H1 (cell line): ENCODE data around the gene CAPN3. TPM values are rescaled to one million over a fixed set of nuclear protein-coding genes. Genes with fewer than 3 reads are reported as not detected.
A peak's percentile ranks its signal among the peaks of the same experiment; 100 is the strongest.

Experiments used
- CTCF ChIA-PET: fragments of 300-600 bp; sonication (Branson Sonifier 250); formaldehyde crosslinking; loops from one replicate; lab custom pipeline; 2021; ENCODE audit not compliant: partially characterized antibody; lab: Charles Lee
- POLR2A ChIA-PET: fragments of 300-600 bp; sonication (Branson Sonifier 250); formaldehyde crosslinking; loops from one replicate; lab custom pipeline; 2021; ENCODE audit warnings: inconsistent platforms; ENCODE audit not compliant: partially characterized antibody; lab: Charles Lee
- DNase-seq, 2 experiments: peaks; one replicate each; pipeline versions ENCODE4 v3.0.0 to v3.0.0-alpha.2; 2010 to 2022; ENCODE audit warnings: low spot score in 2 of 2, low read depth in 1 of 2, mixed read lengths in 1 of 2
- FAIRE-seq: peaks from 2 replicates; lab custom pipeline; 2011; peaks lifted over from hg19 to GRCh38; lab: Jason Lieb, UNC
- H2AFZ ChIP-seq: 2 replicates; pipeline ENCODE4 v1.8.1; 2012; ENCODE audit warnings: low read length, inconsistent platforms
- H2AK5ac ChIP-seq: 2 replicates; pipeline ENCODE4 v1.6.1; 2013; ENCODE audit warnings: low read depth, low read length
- H2BK120ac ChIP-seq: replicated peaks from 2 replicates; pipeline ENCODE3; 2013; ENCODE audit warnings: low read depth, low read length, inconsistent platforms
- H2BK12ac ChIP-seq: 2 replicates; pipeline ENCODE4 v1.6.1; 2013; ENCODE audit warnings: low read depth, low read length
- H2BK15ac ChIP-seq: 2 replicates; pipeline ENCODE4 v1.6.1; 2013; ENCODE audit warnings: low read length
- H2BK20ac ChIP-seq: 2 replicates; pipeline ENCODE4 v1.6.1; 2013; ENCODE audit warnings: low read length
- H2BK5ac ChIP-seq: 2 replicates; pipeline ENCODE4 v1.6.1; 2013; ENCODE audit warnings: low read depth, low read length
- H3K14ac ChIP-seq: 2 replicates; pipeline ENCODE4 v1.6.1; 2013; ENCODE audit warnings: inconsistent platforms; ENCODE audit not compliant: insufficient read length
- H3K18ac ChIP-seq: 2 replicates; pipeline ENCODE4 v1.6.1; 2013; ENCODE audit warnings: low read length; ENCODE audit errors: extremely low read depth
- H3K23ac ChIP-seq: 2 replicates; pipeline ENCODE4 v1.6.1; 2013; ENCODE audit warnings: inconsistent platforms; ENCODE audit not compliant: insufficient read length
- H3K23me2 ChIP-seq: 2 replicates; pipeline ENCODE4 v1.6.1; 2013; ENCODE audit warnings: low read depth, low read length
- H3K27ac ChIP-seq: 2 replicates; pipeline ENCODE4 v1.6.1; 2011; ENCODE audit warnings: low read depth, low read length, inconsistent platforms
- H3K27me3 ChIP-seq, 4 experiments: replicated peaks in 1 of 4; 1 replicate in 1 of 4; 2 replicates in 3 of 4; pipeline versions ENCODE4 v1.6.1 to v1.8.1; 2011 to 2013; ENCODE audit warnings: low read length in 3 of 4, mild to moderate bottlenecking in 3 of 4, inconsistent platforms in 2 of 4, mixed read lengths in 2 of 4, moderate library complexity in 1 of 4; ENCODE audit not compliant: control insufficient read depth in 3 of 4, insufficient read depth in 3 of 4; ENCODE audit errors: extremely low read depth in 1 of 4
- H3K36me3 ChIP-seq, 4 experiments: 2 replicates each; pipeline versions ENCODE4 v1.6.1 to v1.8.1; 2011 to 2013; ENCODE audit warnings: mild to moderate bottlenecking in 4 of 4, low read length in 3 of 4, moderate library complexity in 2 of 4, control low read depth in 1 of 4, inconsistent platforms in 1 of 4; ENCODE audit not compliant: insufficient read depth in 4 of 4, control insufficient read depth in 2 of 4
- H3K4ac ChIP-seq: replicated peaks from 2 replicates; pipeline ENCODE3; 2013; ENCODE audit warnings: low read length, low read depth, mixed read lengths, inconsistent platforms; ENCODE audit not compliant: insufficient read length
- H3K4me1 ChIP-seq, 4 experiments: replicated peaks in 1 of 4; 1 replicate in 1 of 4; 2 replicates in 3 of 4; pipeline versions ENCODE4 v1.6.1 to v1.8.1; 2011 to 2013; ENCODE audit warnings: low read length in 3 of 4, inconsistent platforms in 2 of 4, mixed read lengths in 1 of 4; ENCODE audit not compliant: insufficient read depth in 4 of 4, control insufficient read depth in 3 of 4
- H3K4me2 ChIP-seq, 2 experiments: 2 replicates each; pipeline versions ENCODE4 v1.6.1 to v1.8.1; 2011 to 2013; ENCODE audit warnings: low read depth in 2 of 2, low read length in 2 of 2, control low read depth in 1 of 2, inconsistent platforms in 1 of 2, mild to moderate bottlenecking in 1 of 2; ENCODE audit not compliant: insufficient read depth in 1 of 2
- H3K4me3 ChIP-seq, 4 experiments: fragments of 200-600, 300-600 bp in 1 of 4; sonication (generic), shearing (Covaris generic), sonication (Bioruptor Twin) in 1 of 4; 2 replicates each; pipeline versions ENCODE4 v1.5.1 to v1.8.1; 2011 to 2016; ENCODE audit warnings: low read length in 4 of 4, low read depth in 3 of 4, control low read depth in 2 of 4, inconsistent platforms in 2 of 4, mild to moderate bottlenecking in 2 of 4, mixed read lengths in 1 of 4, moderate library complexity in 1 of 4; ENCODE audit not compliant: insufficient read depth in 2 of 4; ENCODE audit errors: extremely low read depth in 1 of 4
- H3K56ac ChIP-seq: replicated peaks from 2 replicates; pipeline ENCODE3; 2013; ENCODE audit warnings: low read depth, mild to moderate bottlenecking, mixed read lengths, low read length, inconsistent platforms; ENCODE audit not compliant: insufficient read length
- H3K79me1 ChIP-seq: 2 replicates; pipeline ENCODE4 v1.6.1; 2013; ENCODE audit warnings: low read depth, low read length, control low read depth
- H3K79me2 ChIP-seq, 2 experiments: 2 replicates each; pipeline versions ENCODE4 v1.6.1 to v1.8.1; 2012 to 2013; ENCODE audit warnings: low read length in 2 of 2, mild to moderate bottlenecking in 2 of 2, inconsistent platforms in 1 of 2; ENCODE audit not compliant: insufficient read depth in 2 of 2, control insufficient read depth in 1 of 2
- H3K9ac ChIP-seq, 4 experiments: replicated peaks in 1 of 4; 1 replicate in 1 of 4; 2 replicates in 3 of 4; pipeline versions ENCODE4 v1.6.1 to v1.8.1; 2011 to 2013; ENCODE audit warnings: low read depth in 3 of 4, low read length in 3 of 4, control low read depth in 2 of 4, mild to moderate bottlenecking in 2 of 4, moderate library complexity in 2 of 4, inconsistent platforms in 1 of 4; ENCODE audit errors: extremely low read depth in 1 of 4
- H3K9me3 ChIP-seq, 2 experiments: 2 replicates each; pipeline versions ENCODE4 v1.6.1 to v1.8.1; 2012 to 2013; ENCODE audit warnings: mild to moderate bottlenecking in 2 of 2, moderate library complexity in 2 of 2, control low read depth in 1 of 2, inconsistent platforms in 1 of 2, low read depth in 1 of 2, low read length in 1 of 2, mixed read lengths in 1 of 2; ENCODE audit not compliant: insufficient read depth in 2 of 2
- H4K20me1 ChIP-seq, 2 experiments: replicated peaks in 1 of 2; 2 replicates each; pipeline versions ENCODE3 to v1.8.1; 2011 to 2013; ENCODE audit warnings: inconsistent platforms in 2 of 2, low read length in 2 of 2, mild to moderate bottlenecking in 1 of 2; ENCODE audit not compliant: insufficient read depth in 2 of 2, control insufficient read depth in 1 of 2
- H4K5ac ChIP-seq: 2 replicates; pipeline ENCODE4 v1.6.1; 2013; ENCODE audit warnings: low read length, low read depth, mixed read lengths, inconsistent platforms; ENCODE audit not compliant: insufficient read length
- H4K8ac ChIP-seq: 2 replicates; pipeline ENCODE4 v1.8.0; 2013; ENCODE audit warnings: mild to moderate bottlenecking, moderate library complexity, low read length, inconsistent platforms; ENCODE audit not compliant: insufficient read depth; ENCODE audit errors: extremely low read depth
- H4K91ac ChIP-seq: replicated peaks from 2 replicates; pipeline ENCODE3; 2013; ENCODE audit warnings: low read length, mixed read lengths, inconsistent platforms; ENCODE audit not compliant: insufficient read length
- CEBPB ChIP-seq: IDR thresholded peaks from 2 replicates; pipeline ENCODE4 v1.6.1; 2012; ENCODE audit warnings: low read depth, low read length
- CTBP2 ChIP-seq: IDR thresholded peaks from 2 replicates; pipeline ENCODE4 v1.7.0; 2011; ENCODE audit warnings: borderline replicate concordance, mild to moderate bottlenecking, moderate library complexity, mixed read lengths, low read length; ENCODE audit not compliant: insufficient read depth, insufficient read length
- EP300 ChIP-seq, 2 experiments: IDR thresholded peaks; 1 replicate in 1 of 2; 2 replicates in 1 of 2; pipeline ENCODE4 v1.6.1; 2011 to 2012; ENCODE audit warnings: low read depth in 2 of 2, low read length in 2 of 2, mild to moderate bottlenecking in 2 of 2, borderline replicate concordance in 1 of 2, inconsistent platforms in 1 of 2, moderate library complexity in 1 of 2
- JUN ChIP-seq: IDR thresholded peaks from 2 replicates; pipeline ENCODE4 v1.6.1; 2011; ENCODE audit warnings: low read depth, mild to moderate bottlenecking, improper control_type of control experiment, low read length
- MAFK ChIP-seq: IDR thresholded peaks from 2 replicates; pipeline ENCODE4 v1.6.1; 2012; ENCODE audit warnings: low read depth, mild to moderate bottlenecking, improper control_type of control experiment, low read length
- POLR2AphosphoS5 ChIP-seq: IDR thresholded peaks from 2 replicates; pipeline ENCODE4 v1.6.1; 2011; ENCODE audit warnings: low read depth, low read length
- SIN3A ChIP-seq, 2 experiments: IDR thresholded peaks in 1 of 2; conservative IDR thresholded peaks in 1 of 2; 2 replicates each; pipeline ENCODE4 v1.6.1; 2011 to 2012; ENCODE audit warnings: low read length in 2 of 2, improper control_type of control experiment in 1 of 2, low read depth in 1 of 2, mild to moderate bottlenecking in 1 of 2
- SIX5 ChIP-seq: IDR thresholded peaks from 2 replicates; pipeline ENCODE4 v1.6.1; 2011; ENCODE audit warnings: mild to moderate bottlenecking, low read depth, low read length
- SUZ12 ChIP-seq: fragments of 200-600 bp; sonication (generic); IDR thresholded peaks from 2 replicates; pipeline ENCODE4 v1.6.1; 2012; ENCODE audit warnings: mild to moderate bottlenecking, inconsistent platforms, low read length, moderate library complexity, mixed read lengths
- USF2 ChIP-seq: IDR thresholded peaks from 2 replicates; pipeline ENCODE4 v1.6.1; 2011; ENCODE audit warnings: low read length, improper control_type of control experiment
- WGBS, 2 experiments: shearing (Covaris generic) in 1 of 2; methylation state at CpG; one replicate each; pipeline versions ENCODE4 v1.1.6 to v1.1.7; 2013 to 2015; ENCODE audit warnings: low lambda C conversion rate in 2 of 2, mixed read lengths in 2 of 2, inconsistent platforms in 1 of 2, low coverage in 1 of 2, missing lambda C conversion rate in 1 of 2; ENCODE audit not compliant: insufficient replicate concordance in 2 of 2, insufficient coverage in 1 of 2, insufficient read length in 1 of 2; ENCODE audit errors: extremely low coverage in 1 of 2, missing lambda C conversion rate in 1 of 2; 5-methylcytosine and 5-hydroxymethylcytosine counted together
- polyA plus RNA-seq, 7 experiments: library from polyadenylated mRNA; depleted of rRNA in 3 of 7; stranded (reverse) in 5 of 7; unstranded in 2 of 7; fragments of >200 nt in 5 of 7; fragments of 200-250 nt in 2 of 7; gene quantifications; 1 replicate in 5 of 7; 2 replicates in 1 of 7; 4 replicates in 1 of 7; pipeline versions ENCODE4 v1.2.1 to v1.2.3, GENCODE V29; 2011 to 2013; ENCODE audit warnings: missing spikeins in 2 of 7, mixed read lengths in 2 of 7
- total RNA-seq: library from RNA; stranded (reverse); fragmentation: NEBNext Ultra II Directional; extraction: Animal tissue kit (Norgen Biotek cat#: 25700); gene quantifications from 2 replicates; pipeline ENCODE4 v1.2.1, GENCODE V29; 2021

CAPN3 gene
- total and polyA plus RNA-seq, 2 of the 8 experiments (the other 6 are each of a cell fraction or from before 2014, with no cell fraction given) = 0.80 to 2.1 TPM

DNA sequence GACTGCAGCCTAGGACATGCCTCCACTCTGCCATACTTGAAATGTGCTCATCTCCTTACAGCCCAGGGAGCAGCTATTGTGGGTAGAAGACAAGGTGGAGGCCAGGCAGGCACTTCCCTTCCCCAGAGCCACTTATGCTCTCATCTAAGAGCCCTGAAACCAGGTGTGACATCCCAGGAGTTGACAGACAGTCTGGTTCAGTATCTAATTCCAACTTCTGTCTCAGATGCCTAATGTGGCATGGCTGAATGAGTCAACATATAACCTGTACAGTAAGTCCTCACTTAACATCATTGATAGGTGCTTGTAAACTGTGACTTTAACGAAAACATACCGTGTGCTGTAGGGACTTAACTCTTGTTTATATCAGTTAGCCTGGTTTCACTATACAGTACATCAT, 1.2 kb upstream of the CAPN3 start:
- H4K20me1 ChIP-seq = no peaks in the 10 kb centered on the region
- no peaks in the 10 kb centered on the region for H3K79me2 ChIP-seq
- no peak overlapping the region for H2AFZ ChIP-seq
- no peak overlapping the region for H2BK20ac ChIP-seq
- H4K8ac ChIP-seq = no peak overlapping the region
- peaks cover 0 to 2% (median under 1%) of the 10 kb centered on the region in 4 experiments; a peak in 3 of 7 replicates for H3K4me1 ChIP-seq
- WGBS, 2 experiments = 96% methylated on average over 2 of the region's 2 CpGs; no CpG with 5 or more reads in 1 of the 2 experiments
- no peak overlapping the region; the same call in 1 of the 2 replicates for H2AK5ac ChIP-seq
- no peak overlapping the region for H3K27ac ChIP-seq
- no peak overlapping the region for H3K23ac ChIP-seq
- 0 out of 2 replicates have a peak, but pooled peaks cover under 1% of the 10 kb centered on the region for H3K23me2 ChIP-seq
- ChIA-PET POLR2A (interaction anchor here (0.6 kb wide), 1 partner anchor 64 kb away, joined by 3 read pairs; no protein-coding TSS in a partner anchor), CTCF (no interaction called here)
- FAIRE-seq (no peak), DNase-seq (no peak)
- peak overlapping the region; percentile 12 for H4K91ac ChIP-seq
- H3K4me2 ChIP-seq = no peak overlapping the region
- no peak overlapping the region for H3K4ac ChIP-seq
- H3K18ac ChIP-seq = no peak overlapping the region
- no peaks in the 10 kb centered on the region; a peak in 1 of 8 replicates for H3K36me3 ChIP-seq
- no peak overlapping the region for H3K4me3 ChIP-seq
- H2BK15ac ChIP-seq = no peak overlapping the region
- H2BK12ac ChIP-seq = no peak overlapping the region
- H3K9ac ChIP-seq = no peak overlapping the region
- H3K79me1 ChIP-seq = no peaks in the 10 kb centered on the region
- H3K9me3 ChIP-seq = no peaks in the 10 kb centered on the region
- no peak overlapping the region for H3K56ac ChIP-seq
- H3K27me3 ChIP-seq = no peaks in the 10 kb centered on the region; a peak in 1 of 7 replicates
- H4K5ac ChIP-seq = no peak overlapping the region
- no peak overlapping the region for H3K14ac ChIP-seq
- H2BK120ac ChIP-seq = no peak overlapping the region
- no peak for TF ChIP-seq SIX5
- no peak for TF ChIP-seq CTBP2
- no peak for TF ChIP-seq SUZ12
- no peak for TF ChIP-seq EP300 (IDR thresholded peaks at IDR 0.05; ENCODE audit: borderline replicate concordance in 1 of 2, low read depth in 2 of 2, low read length in 2 of 2)
- TF ChIP-seq POLR2AphosphoS5 = no peak
- no peak for TF ChIP-seq SIN3A (conservative IDR thresholded peaks at IDR 0.05 in 1 of 2, IDR thresholded peaks at IDR 0.05 in 1 of 2; ENCODE audit: low read depth in 1 of 2, low read length in 2 of 2)
- TF ChIP-seq CEBPB = no peak
- no peak for TF ChIP-seq JUN
- no peak for TF ChIP-seq MAFK
- no peak for TF ChIP-seq USF2
- TF ChIP-seq, all 59 proteins: peak for 0
- H2BK5ac ChIP-seq = no peak overlapping the region
